Stimulated activated CD8-positive, alpha-beta memory T cell treated with anti-CD3 and anti-CD28 coated beads, Interleukin-15, amount 100 ng/mL, for 48 hours (primary cell): Measurements from ENCODE around the gene FAM174B.

Source experiments
- DNase-seq, 2 donors: peaks; one replicate each; pipeline ENCODE4 v3.0.0-alpha.2; 2020; ENCODE audit warnings: low read depth in 2 of 2

FAM174B gene

DNA sequence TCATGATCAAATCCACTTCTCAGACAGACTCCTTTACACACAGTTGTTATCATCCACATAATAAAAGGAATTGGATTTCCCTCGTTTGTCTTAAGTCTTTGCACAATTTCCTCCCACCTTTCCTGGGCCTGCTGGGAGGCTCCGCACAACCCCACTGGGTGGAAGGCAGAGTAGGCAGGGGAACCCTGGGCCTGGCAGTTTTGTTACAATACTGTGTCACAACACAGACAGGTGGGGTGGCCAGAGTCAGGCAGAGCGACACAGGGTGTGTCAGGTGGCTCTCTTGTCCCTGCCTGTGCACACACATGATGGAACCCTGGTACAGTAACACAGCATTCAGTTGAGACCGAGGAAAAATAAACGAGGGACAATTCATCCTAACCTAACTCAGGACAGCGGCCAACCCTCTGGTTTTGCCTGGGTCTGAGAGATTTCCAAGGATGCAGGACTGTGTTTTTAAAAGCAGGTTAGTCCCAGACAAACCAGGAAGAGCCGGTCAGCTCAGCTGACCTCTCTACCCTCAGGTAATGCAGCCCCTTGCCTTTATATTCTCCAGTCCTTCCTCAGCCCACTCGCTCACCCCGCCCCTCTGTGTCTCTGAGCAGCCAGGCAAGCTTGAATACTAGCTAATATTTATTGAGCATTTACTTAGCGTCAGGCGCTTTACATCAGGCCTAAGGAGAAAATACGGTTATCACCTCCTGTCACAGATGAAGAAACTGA is 8.8 kb upstream of the FAM174B start:
- no peak for DNase-seq

GRCh38 chr15:92663250-92663951 is 7.8 kb upstream of the FAM174B start:
- DNase-seq, result peak; percentile 6 to 27

- DNase-seq, result no peak
Measured at GRCh38 chr15:92662762-92663161, 7.2 kb upstream of the FAM174B start.

GRCh38 chr15:92661956-92662355 is 6.4 kb upstream of the FAM174B start:
- no peak for DNase-seq

- DNase-seq, result no peak
Measured at GRCh38 chr15:92661069-92661468, 5.5 kb upstream of the FAM174B start.

DNA sequence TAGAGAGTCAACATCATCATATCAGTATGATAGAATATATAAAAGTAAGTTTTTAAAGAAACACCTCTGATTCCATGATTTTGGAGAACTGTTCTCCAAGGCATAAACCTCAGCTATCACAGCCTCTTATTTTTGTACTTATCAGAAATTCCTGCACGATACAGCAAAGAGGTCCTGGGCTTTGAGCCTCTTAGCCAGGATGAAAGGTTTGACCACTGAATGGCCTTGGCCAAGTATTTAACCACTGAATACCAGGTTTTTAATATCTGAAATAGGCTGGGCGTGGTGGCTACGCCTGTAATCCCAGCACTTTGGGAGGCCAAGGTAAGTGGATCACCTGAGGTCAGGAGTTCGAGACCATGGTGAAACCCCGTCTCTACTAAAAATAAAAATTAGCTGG is 1.9 kb upstream of the FAM174B start:
- DNase-seq, result no peak

- DNase-seq, result no peak
Measured at GRCh38 chr15:92656089-92656488, 514 bp upstream of the FAM174B start.

DNA sequence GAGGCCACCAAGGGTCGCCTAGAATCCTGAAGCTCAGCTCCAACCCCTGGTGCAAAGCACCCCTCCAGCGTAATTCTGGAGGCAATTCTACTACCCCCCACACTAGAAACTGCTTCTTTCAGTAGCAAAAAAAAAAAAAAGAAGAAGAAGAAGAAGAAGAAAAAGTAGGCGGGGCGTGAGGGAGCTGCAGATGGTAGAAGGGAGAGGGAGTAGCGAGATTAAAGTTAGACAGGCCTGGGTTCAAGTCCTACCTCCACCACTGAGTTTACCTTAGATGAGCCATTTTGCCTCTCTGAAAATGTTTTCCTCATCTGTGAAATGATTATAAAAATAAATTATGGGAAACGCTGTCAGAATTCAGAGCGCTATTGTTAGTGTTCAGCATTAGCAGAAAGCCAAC is 913 bp downstream of the FAM174B start:
- no peak for DNase-seq

DNA sequence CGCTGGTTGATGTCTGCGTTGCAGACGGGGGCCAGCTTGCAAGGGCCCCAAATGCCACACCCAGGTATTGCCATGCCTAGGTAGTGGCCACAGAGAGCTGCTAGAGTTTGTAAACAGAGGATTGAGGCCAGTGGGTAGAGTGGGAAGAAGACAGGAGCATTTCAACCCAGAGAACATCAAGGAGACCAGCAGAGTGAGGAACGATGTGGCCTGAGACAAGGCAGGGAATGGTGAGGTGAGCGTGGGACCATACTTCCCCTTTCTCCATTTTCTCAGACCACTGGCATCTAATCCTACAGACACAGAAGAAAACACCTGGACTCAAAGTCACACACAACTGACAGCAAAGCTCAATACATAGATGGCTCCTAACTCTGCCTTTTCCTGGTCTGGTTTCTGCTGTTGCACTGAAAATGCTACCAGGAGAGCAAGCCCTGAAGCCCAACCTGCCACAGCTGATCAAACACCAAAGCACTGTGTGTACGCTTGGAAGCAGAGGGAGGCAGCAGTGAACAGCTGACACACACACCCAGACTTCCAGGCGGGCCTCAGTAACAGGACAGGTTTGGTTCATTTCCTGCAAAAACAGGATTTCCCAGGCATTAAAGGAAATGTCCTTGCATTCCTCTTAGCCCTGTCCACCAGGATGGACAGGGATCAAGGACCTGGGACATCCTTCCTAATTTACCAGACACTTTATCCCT is 1.6 kb downstream of the FAM174B start:
- no peak for DNase-seq

DNA sequence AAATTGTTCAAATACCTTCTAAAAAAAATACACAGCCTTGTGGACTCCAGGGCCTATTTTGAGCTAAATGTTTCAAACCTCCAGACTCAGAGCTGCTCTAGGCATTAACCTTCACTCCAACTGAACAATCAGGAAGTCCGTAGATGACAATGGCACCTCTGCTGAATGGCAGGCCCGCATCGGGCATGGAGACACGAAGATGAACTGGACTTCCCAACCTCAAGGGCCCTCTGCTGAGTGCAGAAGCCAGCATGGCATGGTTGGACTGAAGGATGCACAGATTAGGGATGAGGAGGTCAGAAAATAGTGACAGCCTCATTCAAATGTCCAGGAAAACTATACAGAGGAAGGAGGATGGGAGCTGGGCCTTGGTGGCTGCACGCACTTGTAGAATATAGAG is 2.2 kb downstream of the FAM174B start:
- no peak for DNase-seq

DNA sequence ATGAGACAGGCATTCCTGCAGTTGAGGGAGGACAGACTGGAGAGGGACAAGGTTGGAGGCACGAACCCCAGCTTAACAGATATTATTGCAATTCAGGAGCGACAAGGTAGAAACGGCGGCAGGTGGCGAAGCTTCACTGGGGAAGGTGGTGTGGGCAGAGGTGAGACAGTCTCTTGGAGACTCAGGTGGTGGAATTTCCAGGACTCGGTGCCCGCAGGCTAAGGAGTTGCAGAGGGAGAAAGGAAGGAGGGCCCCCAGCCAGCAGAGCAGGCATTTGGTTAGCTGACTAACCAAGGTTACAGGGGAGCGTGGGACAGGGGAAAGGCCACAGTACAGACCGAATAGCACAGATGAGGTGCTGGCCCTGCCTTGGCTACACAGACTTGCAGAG is 3.0 kb downstream of the FAM174B start:
- no peak for DNase-seq

DNA sequence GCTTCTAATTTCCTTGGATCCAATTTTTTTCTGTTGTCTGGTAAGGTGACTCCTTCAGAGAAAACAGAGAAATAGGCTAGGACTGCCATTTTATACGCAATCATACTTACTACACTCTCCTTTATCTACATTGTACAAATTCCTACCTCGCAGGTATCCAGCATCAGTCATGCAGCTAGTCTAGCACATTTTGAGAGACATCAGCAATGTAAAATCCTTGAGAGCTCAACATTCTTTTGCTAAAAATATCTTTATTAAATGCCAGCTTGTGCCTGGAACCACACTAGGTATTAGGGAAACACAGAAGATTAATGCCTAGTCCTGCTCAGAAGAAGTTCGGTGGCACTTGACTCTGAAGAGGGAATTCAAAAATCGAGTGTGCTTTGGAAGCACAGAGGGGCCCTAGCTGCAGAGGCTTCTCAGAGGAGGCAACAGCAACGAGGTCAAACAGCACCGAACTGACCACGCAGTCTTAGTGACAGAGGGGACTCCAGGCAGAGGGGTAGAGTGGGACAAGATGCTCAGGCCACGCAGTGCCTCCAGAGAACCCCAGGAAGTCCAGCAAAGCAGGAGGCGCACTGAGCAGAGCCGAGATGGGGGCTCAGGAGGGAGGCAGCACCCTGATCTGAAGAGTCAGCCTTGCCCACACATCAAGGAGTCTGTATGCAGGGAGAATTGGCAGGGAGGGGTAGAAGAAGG is 3.5 kb downstream of the FAM174B start:
- DNase-seq, result no peak

- no peak for DNase-seq
Measured at GRCh38 chr15:92650966-92651365, 4.6 kb downstream of the FAM174B start.

DNA sequence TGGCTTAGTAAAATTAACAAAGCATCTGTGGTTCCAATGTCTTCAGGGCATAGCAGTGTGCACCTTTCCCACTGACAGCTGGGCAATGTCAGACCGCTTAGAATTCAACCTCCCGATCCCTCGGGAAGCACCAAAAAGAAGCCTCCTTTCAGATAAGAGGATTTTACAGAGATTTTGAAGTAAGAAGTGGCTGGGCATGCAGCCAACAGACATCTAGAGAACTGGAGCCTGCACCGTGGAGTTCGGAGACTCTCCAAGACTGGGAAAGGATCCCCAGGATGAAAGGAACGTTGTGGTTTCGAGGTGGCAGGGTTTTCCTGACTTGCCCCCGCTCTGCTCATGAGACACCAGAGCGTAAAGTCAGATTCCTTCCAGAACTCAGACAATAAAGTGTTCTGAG is 5.3 kb downstream of the FAM174B start:
- DNase-seq, result no peak

DNA sequence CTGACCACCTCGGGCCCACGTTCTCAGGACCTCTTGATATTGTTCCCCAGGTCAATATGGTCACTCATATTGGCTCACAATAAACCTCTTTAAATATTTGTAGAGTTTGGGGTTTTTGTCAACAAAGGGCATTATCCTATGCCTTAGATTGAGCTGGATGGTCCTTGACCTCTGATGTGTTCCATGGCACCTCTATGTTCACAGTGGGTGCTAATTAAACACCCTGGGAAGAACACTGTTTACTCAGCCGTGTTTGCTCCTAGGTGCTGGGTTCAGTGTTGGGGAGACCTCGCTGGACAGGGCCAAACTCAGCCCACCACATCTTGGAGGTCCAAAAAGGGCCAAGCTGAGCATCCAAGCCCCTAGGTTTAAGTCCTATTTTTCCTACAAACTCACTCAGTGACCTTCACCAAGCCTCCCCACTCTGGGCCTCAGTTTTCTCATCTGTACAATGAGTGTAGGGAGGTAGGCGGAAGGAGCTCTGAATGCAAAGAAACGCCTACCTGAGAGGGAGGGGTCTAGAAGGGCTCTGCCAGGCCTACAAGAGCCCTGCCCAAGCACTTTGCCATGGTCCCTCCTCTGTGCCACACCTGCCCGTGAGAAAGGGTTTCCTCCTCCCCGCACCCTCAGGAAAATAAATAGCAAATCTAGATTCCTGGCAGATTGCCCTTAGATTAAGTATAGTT is 7.2 kb downstream of the FAM174B start:
- no peak for DNase-seq

GRCh38 chr15:92647467-92648163 is 8.0 kb downstream of the FAM174B start:
- no peak for DNase-seq

GRCh38 chr15:92646216-92646615 is 9.4 kb downstream of the FAM174B start:
- DNase-seq, result no peak

GRCh38 chr15:92645731-92646130 is 9.8 kb downstream of the FAM174B start:
- no peak for DNase-seq

DNA sequence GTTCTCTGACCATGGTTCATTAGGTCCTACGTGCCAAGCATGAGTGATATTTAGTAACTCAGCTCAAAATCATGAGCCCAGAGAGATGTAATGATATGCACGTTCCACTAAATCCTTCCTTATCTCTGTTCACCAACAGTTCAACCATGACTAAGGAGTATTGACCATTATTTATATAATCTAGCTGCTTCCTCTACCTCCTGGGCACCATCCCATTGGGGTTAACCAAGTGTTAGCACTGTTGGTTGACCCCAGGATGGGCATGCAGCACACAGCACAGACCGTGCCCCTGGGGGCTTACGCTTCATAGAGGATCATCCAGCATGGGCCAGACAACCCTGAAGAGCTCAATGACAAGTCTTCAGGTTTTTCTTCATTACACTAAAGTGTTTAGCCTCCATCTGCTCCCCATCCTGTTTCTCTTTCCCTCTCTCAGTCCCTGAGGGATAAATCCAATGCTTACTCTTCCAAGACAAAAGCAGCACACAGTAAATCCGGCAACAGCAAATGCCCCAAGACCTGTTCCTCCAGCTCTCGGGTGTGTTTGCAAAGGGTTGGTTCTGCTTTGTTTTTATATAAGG is 10.4 kb downstream of the FAM174B start:
- DNase-seq, result no peak
